ENCODE measurements around the gene COX4I2.

The COX4I2 gene

DNA sequence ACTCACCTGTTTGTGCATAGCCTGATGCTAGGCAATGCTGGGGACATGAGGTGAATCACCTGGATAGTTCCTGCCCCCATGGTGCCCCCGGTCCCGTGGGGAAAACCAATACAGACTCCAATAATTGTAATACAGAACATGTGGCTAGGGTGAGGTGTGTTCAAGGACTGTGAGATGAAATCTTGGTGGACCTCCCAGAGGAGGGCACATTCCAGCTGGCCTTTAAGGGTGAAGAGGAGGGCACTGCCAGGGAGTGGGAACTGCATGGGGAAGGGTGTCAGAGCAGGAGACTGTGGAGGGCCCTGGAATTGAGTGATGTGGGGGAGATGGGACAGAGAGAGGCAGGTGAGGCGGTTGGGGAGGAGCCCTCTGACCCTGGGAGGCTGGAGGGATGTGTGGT, 2.5 kb downstream of the COX4I2 start:
- no peak for TF ChIP-seq ZBTB7A (tag by site-specific recombination; IDR thresholded peaks at IDR 0.05; ENCODE audit: low read depth)
- no peak for TF ChIP-seq ZNF514 (tag by site-specific recombination; IDR thresholded peaks at IDR 0.05)
- TF ChIP-seq, protein P1, sequence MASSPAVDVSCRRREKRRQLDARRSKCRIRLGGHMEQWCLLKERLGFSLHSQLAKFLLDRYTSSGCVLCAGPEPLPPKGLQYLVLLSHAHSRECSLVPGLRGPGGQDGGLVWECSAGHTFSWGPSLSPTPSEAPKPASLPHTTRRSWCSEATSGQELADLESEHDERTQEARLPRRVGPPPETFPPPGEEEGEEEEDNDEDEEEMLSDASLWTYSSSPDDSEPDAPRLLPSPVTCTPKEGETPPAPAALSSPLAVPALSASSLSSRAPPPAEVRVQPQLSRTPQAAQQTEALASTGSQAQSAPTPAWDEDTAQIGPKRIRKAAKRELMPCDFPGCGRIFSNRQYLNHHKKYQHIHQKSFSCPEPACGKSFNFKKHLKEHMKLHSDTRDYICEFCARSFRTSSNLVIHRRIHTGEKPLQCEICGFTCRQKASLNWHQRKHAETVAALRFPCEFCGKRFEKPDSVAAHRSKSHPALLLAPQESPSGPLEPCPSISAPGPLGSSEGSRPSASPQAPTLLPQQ (tag by site-specific recombination; IDR thresholded peaks at IDR 0.05) = no peak
- no peak for TF ChIP-seq ZNF658 (tag by site-specific recombination; IDR thresholded peaks at IDR 0.05)
- no peak for TF ChIP-seq HOXD13 (CRISPR knock-in tag; IDR thresholded peaks at IDR 0.05; ENCODE audit: borderline replicate concordance)
- no peak for TF ChIP-seq OSR2 (tag by site-specific recombination; IDR thresholded peaks at IDR 0.05)
- TF ChIP-seq SCRT2 (tag by site-specific recombination; IDR thresholded peaks at IDR 0.05) = no peak
- no peak for TF ChIP-seq ZNF571 (tag by site-specific recombination; IDR thresholded peaks at IDR 0.05)
- TF ChIP-seq ZNF133 (tag by site-specific recombination; IDR thresholded peaks at IDR 0.05) = no peak
- no peak for TF ChIP-seq ZNF530 (tag by site-specific recombination; IDR thresholded peaks at IDR 0.05; ENCODE audit: low read depth)
- no peak for TF ChIP-seq KLF9 (tag by site-specific recombination; IDR thresholded peaks at IDR 0.05; ENCODE audit: low read depth)
- TF ChIP-seq, protein P2, sequence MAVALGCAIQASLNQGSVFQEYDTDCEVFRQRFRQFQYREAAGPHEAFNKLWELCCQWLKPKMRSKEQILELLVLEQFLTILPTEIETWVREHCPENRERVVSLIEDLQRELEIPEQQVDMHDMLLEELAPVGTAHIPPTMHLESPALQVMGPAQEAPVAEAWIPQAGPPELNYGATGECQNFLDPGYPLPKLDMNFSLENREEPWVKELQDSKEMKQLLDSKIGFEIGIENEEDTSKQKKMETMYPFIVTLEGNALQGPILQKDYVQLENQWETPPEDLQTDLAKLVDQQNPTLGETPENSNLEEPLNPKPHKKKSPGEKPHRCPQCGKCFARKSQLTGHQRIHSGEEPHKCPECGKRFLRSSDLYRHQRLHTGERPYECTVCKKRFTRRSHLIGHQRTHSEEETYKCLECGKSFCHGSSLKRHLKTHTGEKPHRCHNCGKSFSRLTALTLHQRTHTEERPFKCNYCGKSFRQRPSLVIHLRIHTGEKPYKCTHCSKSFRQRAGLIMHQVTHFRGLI (tag by site-specific recombination; IDR thresholded peaks at IDR 0.05) = no peak
- TF ChIP-seq ZNF248 (tag by site-specific recombination; IDR thresholded peaks at IDR 0.05) = no peak
- TF ChIP-seq ZNF600 (tag by site-specific recombination; IDR thresholded peaks at IDR 0.05) = no peak
- no peak for TF ChIP-seq ZNF707 (tag by site-specific recombination; IDR thresholded peaks at IDR 0.05)
- TF ChIP-seq ZNF558 (tag by site-specific recombination; IDR thresholded peaks at IDR 0.05) = no peak
- Histone ChIP-seq H3K36me3 (ENCODE audit: control insufficient read depth in 2 of 2, insufficient read depth in 1 of 2, low read length in 2 of 2) (no peaks in the 10 kb centered on the region), H3K27ac (ENCODE audit: extremely low read depth, low read depth, low read length) (no peak overlapping the region), H3K9me3 (ENCODE audit: control insufficient read depth, insufficient read depth, low read depth, low read length) (no peaks in the 10 kb centered on the region), H3K4me1 (ENCODE audit: control insufficient read depth, insufficient read depth, low read length) (no peaks in the 10 kb centered on the region), H3K4me3 (ENCODE audit: low read depth, low read length) (no peak overlapping the region)
- CTCF ChIA-PET = interaction anchor here (0.6 to 2.4 kb wide), 4 partner anchors 24 to 84 kb away, joined by 3 to 8 read pairs (median 6); no protein-coding TSS in a partner anchor
- POLR2A ChIA-PET = no interaction called here

DNA sequence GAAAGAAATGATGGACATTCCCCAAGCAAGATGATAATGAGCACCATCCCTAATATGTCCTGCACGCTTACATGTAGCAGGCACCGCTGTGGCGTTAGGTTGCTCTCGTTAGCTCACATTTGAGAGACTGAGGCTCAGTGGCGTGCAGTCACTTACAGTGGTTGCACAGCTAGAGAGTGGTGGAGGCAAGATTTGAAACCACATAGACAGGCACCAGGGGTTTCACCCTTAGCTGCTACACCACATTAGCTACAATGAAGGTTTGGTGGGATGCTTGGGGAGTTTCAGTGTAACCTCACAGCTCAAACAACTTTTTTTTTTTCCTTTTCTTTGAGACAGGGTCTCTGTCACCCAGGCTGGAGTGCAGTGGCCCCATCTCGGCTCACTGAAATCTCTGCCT, 3.7 kb downstream of the COX4I2 start:
- no peaks in the 10 kb centered on the region for H3K36me3 ChIP-seq (ENCODE audit: control insufficient read depth in 2 of 2, insufficient read depth in 1 of 2, low read length in 2 of 2)
- H3K27ac ChIP-seq (ENCODE audit: extremely low read depth, low read depth, low read length) = no peak overlapping the region
- H3K9me3 ChIP-seq (ENCODE audit: control insufficient read depth, insufficient read depth, low read depth, low read length) = no peaks in the 10 kb centered on the region
- no peaks in the 10 kb centered on the region for H3K4me1 ChIP-seq (ENCODE audit: control insufficient read depth, insufficient read depth, low read length)
- ChIA-PET CTCF (interaction anchor here (0.6 to 1.3 kb wide), 4 partner anchors 75 to 90 kb away, joined by 3 to 5 read pairs (median 4); no protein-coding TSS in a partner anchor), POLR2A (interaction anchor here (0.7 kb wide), 1 partner anchor 79 kb away, joined by 8 read pairs; no protein-coding TSS in a partner anchor)
- no peak for TF ChIP-seq GLIS1 (tag by site-specific recombination; IDR thresholded peaks at IDR 0.05)
- TF ChIP-seq ZBTB21 (tag by site-specific recombination; IDR thresholded peaks at IDR 0.05) = no peak
- no peak for TF ChIP-seq ZNF658 (tag by site-specific recombination; IDR thresholded peaks at IDR 0.05)
- TF ChIP-seq ZNF544 (tag by site-specific recombination; IDR thresholded peaks at IDR 0.05) = no peak
- no peak for TF ChIP-seq ZNF792 (tag by site-specific recombination; IDR thresholded peaks at IDR 0.05)
- TF ChIP-seq, protein P3, sequence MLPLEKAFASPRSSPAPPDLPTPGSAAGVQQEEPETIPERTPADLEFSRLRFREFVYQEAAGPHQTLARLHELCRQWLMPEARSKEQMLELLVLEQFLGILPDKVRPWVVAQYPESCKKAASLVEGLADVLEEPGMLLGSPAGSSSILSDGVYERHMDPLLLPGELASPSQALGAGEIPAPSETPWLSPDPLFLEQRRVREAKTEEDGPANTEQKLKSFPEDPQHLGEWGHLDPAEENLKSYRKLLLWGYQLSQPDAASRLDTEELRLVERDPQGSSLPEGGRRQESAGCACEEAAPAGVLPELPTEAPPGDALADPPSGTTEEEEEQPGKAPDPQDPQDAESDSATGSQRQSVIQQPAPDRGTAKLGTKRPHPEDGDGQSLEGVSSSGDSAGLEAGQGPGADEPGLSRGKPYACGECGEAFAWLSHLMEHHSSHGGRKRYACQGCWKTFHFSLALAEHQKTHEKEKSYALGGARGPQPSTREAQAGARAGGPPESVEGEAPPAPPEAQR (tag by site-specific recombination; IDR thresholded peaks at IDR 0.05) = no peak
- TF ChIP-seq, protein P4, sequence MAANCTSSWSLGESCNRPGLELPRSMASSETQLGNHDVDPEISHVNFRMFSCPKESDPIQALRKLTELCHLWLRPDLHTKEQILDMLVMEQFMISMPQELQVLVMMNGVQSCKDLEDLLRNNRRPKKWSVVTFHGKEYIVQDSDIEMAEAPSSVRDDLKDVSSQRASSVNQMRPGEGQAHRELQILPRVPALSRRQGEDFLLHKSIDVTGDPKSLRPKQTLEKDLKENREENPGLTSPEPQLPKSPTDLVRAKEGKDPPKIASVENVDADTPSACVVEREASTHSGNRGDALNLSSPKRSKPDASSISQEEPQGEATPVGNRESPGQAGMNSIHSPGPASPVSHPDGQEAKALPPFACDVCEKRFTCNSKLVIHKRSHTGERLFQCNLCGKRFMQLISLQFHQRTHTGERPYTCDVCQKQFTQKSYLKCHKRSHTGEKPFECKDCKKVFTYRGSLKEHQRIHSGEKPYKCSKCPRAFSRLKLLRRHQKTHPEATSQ (tag by site-specific recombination; IDR thresholded peaks at IDR 0.05) = no peak
- TF ChIP-seq ZNF133 (tag by site-specific recombination; IDR thresholded peaks at IDR 0.05) = no peak
- no peak for TF ChIP-seq ZNF529 (tag by site-specific recombination; IDR thresholded peaks at IDR 0.05; ENCODE audit: insufficient replicate concordance)
- no peak for TF ChIP-seq MZF1 (tag by site-specific recombination; IDR thresholded peaks at IDR 0.05; ENCODE audit: borderline replicate concordance)
- TF ChIP-seq MEIS1 (CRISPR knock-in tag; IDR thresholded peaks at IDR 0.05; ENCODE audit: borderline replicate concordance) = no peak
- no peak for TF ChIP-seq ZNF514 (tag by site-specific recombination; IDR thresholded peaks at IDR 0.05)
- TF ChIP-seq FEZF1 (tag by site-specific recombination; IDR thresholded peaks at IDR 0.05) = no peak
- no peak overlapping the region for H3K4me3 ChIP-seq (ENCODE audit: low read depth, low read length)
